ENCODE measurements around the gene CTNNB1. TPM values are rescaled to one million over a fixed set of nuclear protein-coding genes. Genes with fewer than 3 reads are reported as not detected.

Gene CTNNB1
- total and polyA plus RNA-seq, 2 of the 8 experiments (the other 6 are each of a cell fraction or from before 2014, with no cell fraction given), result 356 to 579 TPM

DNA sequence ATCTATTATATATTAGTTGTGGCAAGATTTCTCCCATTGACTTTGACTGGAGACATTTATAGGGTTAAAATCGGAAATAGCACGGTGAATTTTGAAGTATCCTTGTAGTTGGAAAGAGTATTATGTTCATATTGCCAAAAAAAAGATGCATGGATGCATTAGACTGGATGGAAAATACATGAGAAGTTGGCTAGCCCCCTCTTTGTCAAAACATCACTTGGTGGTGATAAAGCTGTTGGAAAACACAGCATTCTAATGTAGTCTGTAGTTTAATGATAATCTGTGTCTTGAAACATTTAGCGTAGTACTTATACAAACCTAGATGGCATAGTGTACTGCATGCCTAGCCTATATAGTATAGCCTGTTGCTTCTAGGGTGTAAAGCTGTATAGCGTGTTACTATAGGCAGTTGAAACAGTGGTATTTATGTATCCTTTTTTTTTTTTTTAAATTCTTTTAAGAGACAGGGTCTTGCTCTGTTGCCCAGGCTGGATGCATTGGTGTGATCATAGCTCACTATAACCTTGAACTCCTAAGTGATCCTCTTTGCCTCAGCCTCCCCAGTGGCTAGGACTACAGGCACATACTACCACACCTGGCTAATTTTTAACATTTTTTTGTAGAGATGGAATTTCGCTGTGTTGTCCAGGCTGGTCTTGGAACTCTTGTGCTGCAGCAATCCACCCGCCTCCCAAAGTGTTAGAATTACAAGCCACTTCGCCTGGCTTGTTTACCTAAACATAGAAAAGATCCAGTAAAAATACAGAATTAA, 21.8 kb downstream of the CTNNB1 start (continued):
- TF ChIP-seq, protein P1, sequence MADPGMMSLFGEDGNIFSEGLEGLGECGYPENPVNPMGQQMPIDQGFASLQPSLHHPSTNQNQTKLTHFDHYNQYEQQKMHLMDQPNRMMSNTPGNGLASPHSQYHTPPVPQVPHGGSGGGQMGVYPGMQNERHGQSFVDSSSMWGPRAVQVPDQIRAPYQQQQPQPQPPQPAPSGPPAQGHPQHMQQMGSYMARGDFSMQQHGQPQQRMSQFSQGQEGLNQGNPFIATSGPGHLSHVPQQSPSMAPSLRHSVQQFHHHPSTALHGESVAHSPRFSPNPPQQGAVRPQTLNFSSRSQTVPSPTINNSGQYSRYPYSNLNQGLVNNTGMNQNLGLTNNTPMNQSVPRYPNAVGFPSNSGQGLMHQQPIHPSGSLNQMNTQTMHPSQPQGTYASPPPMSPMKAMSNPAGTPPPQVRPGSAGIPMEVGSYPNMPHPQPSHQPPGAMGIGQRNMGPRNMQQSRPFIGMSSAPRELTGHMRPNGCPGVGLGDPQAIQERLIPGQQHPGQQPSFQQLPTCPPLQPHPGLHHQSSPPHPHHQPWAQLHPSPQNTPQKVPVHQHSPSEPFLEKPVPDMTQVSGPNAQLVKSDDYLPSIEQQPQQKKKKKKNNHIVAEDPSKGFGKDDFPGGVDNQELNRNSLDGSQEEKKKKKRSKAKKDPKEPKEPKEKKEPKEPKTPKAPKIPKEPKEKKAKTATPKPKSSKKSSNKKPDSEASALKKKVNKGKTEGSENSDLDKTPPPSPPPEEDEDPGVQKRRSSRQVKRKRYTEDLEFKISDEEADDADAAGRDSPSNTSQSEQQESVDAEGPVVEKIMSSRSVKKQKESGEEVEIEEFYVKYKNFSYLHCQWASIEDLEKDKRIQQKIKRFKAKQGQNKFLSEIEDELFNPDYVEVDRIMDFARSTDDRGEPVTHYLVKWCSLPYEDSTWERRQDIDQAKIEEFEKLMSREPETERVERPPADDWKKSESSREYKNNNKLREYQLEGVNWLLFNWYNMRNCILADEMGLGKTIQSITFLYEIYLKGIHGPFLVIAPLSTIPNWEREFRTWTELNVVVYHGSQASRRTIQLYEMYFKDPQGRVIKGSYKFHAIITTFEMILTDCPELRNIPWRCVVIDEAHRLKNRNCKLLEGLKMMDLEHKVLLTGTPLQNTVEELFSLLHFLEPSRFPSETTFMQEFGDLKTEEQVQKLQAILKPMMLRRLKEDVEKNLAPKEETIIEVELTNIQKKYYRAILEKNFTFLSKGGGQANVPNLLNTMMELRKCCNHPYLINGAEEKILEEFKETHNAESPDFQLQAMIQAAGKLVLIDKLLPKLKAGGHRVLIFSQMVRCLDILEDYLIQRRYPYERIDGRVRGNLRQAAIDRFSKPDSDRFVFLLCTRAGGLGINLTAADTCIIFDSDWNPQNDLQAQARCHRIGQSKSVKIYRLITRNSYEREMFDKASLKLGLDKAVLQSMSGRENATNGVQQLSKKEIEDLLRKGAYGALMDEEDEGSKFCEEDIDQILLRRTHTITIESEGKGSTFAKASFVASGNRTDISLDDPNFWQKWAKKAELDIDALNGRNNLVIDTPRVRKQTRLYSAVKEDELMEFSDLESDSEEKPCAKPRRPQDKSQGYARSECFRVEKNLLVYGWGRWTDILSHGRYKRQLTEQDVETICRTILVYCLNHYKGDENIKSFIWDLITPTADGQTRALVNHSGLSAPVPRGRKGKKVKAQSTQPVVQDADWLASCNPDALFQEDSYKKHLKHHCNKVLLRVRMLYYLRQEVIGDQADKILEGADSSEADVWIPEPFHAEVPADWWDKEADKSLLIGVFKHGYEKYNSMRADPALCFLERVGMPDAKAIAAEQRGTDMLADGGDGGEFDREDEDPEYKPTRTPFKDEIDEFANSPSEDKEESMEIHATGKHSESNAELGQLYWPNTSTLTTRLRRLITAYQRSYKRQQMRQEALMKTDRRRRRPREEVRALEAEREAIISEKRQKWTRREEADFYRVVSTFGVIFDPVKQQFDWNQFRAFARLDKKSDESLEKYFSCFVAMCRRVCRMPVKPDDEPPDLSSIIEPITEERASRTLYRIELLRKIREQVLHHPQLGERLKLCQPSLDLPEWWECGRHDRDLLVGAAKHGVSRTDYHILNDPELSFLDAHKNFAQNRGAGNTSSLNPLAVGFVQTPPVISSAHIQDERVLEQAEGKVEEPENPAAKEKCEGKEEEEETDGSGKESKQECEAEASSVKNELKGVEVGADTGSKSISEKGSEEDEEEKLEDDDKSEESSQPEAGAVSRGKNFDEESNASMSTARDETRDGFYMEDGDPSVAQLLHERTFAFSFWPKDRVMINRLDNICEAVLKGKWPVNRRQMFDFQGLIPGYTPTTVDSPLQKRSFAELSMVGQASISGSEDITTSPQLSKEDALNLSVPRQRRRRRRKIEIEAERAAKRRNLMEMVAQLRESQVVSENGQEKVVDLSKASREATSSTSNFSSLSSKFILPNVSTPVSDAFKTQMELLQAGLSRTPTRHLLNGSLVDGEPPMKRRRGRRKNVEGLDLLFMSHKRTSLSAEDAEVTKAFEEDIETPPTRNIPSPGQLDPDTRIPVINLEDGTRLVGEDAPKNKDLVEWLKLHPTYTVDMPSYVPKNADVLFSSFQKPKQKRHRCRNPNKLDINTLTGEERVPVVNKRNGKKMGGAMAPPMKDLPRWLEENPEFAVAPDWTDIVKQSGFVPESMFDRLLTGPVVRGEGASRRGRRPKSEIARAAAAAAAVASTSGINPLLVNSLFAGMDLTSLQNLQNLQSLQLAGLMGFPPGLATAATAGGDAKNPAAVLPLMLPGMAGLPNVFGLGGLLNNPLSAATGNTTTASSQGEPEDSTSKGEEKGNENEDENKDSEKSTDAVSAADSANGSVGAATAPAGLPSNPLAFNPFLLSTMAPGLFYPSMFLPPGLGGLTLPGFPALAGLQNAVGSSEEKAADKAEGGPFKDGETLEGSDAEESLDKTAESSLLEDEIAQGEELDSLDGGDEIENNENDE (IDR thresholded peaks at IDR 0.05; ENCODE audit: insufficient replicate concordance, low read length), result no peak
- TF ChIP-seq CEBPB (IDR thresholded peaks at IDR 0.05; ENCODE audit: low read depth, low read length), result no peak

All from H1 (cell line).